ENCODE measurements around the gene HAGH.

The HAGH gene

DNA sequence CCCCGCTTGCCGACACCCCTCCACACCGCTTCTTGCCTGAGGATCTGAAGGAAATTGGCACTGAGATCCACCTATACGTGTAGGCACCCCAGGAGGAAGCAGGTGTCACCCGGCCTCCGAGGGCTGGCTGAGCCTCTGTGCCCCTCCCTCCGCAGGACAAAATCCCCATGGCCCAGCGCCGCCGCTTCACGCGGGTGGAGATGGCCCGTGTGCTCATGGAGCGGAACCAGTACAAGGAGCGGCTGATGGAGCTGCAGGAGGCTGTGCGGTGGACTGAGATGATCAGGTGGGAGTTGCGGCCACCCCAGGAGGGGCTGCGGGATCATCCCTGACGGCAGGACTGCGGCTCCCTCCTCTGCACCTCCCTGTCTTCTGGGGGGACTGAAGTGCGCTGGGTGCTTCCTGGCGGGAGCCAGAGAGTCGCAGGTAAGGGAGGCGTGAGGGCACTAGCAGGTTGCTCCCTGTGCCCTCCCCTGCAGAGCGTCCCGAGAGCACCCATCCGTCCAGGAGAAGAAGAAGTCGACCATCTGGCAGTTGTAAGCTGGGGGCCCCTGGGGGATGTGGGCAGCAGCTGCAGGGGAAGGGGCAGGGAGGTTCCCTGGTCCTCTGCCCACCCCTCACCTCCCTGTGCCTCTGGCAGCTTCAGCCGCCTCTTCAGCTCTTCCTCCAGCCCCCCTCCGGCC lies 64.3 kb downstream of the HAGH start:
- no peak for DNase-seq (ENCODE audit: low read depth in 2 of 2)

DNA sequence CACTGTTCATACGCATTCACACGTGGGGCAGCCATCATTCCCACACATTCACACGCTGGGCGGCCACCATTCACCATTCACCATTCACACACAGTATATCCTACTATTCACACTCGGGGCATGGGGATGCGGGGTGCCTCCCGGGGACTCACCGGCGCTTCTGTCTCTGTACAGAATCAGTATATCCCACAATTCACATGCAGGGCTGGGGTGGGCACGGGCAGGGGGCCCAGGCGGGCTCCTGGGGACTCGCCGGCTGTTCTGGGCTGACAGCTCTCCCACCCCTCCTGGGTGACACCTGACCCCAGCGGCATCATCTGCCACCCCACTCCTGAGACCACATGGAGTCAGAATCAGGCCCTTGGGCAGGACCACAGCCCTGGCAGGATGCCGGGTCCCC lies 64.9 kb downstream of the HAGH start:
- DNase-seq (ENCODE audit: low read depth in 2 of 2): no peak

DNA sequence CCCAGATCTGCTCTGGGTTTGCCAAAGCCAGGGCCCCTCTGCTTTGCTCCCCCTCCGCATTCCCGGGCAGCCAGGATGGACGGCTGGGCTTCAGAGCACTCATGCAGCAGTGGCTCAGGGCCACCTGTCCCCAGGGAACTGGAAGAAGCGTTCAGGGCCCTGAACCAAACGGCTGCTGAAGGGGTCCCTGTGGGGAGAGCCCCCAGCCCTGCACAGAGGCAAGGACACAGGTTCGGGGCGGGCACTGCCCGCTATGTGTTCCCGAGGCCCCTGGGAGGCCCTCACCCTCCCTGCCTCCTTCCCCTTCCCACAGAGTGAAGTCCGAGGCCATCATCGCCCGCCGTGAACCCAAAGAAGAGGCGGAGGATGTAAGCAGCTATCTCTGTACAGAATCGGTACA lies 65.7 kb downstream of the HAGH start:
- no peak for DNase-seq (ENCODE audit: low read depth in 2 of 2)

- no peak for DNase-seq (ENCODE audit: low read depth in 2 of 2)
These were observed 67.1 kb downstream of the HAGH start for GRCh38 chr16:1759511-1759910.

DNA sequence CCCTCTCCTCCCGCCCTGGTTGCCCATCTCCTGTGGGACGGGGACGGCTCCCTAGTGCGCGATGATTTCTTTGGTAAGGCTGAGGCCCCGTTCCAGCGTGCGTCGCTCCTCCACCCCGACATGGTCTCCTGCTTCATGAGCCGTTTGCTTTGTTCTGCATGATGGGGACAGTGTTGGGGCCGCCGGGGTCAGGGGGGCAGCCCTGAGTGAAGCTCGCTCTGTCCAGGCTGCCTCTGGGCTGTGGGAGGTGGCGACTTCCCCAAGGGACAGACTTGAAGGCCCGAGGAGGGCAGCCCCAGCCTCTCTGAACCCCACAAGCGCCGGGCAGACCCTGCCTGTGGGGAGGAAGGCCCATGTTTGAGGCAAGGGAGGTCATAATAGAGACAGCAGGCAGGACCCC lies 67.7 kb downstream of the HAGH start:
- no peak for DNase-seq (ENCODE audit: low read depth in 2 of 2)

GRCh38 chr16:1757714-1758461 lies 68.7 kb downstream of the HAGH start:
- DNase-seq (ENCODE audit: low read depth in 2 of 2): no peak
